GM12864 (cell line): ENCODE measurements around the gene AKAP13.
"Not testable (repeated sequence)": the region's sequence is repeated elsewhere in the genome, so short reads cannot be mapped to it uniquely, and the experiment has no call there.

Source experiments
- DNase-seq: peaks from one replicate; pipeline ENCODE4 v3.0.0-alpha.2; 2011; ENCODE audit warnings: low read depth
- H3K4me3 ChIP-seq: 2 replicates; pipeline ENCODE4 v1.5.1; 2011; ENCODE audit warnings: mild to moderate bottlenecking, low read depth, low read length, control low read depth
- CTCF ChIP-seq: IDR thresholded peaks from 2 replicates; pipeline ENCODE4 v1.5.1; 2011; ENCODE audit warnings: low read depth, mild to moderate bottlenecking, moderate library complexity, low read length, control low read depth, inconsistent platforms; ENCODE audit errors: missing control alignments

AKAP13 gene

DNA sequence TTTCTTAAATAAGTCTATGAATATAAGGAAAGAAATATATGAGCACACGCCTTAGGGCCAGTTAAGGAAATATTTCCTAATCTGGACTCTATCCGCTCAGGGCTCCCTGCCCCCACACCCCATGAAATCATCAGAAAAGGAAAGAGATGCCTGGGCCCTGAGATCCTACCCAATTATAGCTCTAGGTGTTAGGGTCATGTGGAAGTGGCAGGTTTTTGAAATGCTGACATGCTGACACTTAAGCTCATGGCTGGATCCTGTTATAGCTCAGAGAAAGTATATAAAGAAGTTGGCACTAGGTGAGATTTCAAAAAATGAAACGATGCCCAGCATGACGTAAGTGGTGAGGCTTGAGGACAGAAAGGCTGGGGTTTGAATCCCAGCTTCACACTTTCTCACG is 43.5 kb upstream of the AKAP13 start:
- TF ChIP-seq CTCF: no peak
- no peak overlapping the region for H3K4me3 ChIP-seq
- DNase-seq: no peak

GRCh38 chr15:85337425-85338074 is 42.9 kb upstream of the AKAP13 start:
- H3K4me3 ChIP-seq: no peak overlapping the region
- no peak for TF ChIP-seq CTCF
- DNase-seq: no peak

GRCh38 chr15:85340321-85340665 is 40.1 kb upstream of the AKAP13 start:
- TF ChIP-seq CTCF: no peak
- no peak overlapping the region for H3K4me3 ChIP-seq
- no peak for DNase-seq

GRCh38 chr15:85340852-85341251 is 39.6 kb upstream of the AKAP13 start:
- TF ChIP-seq CTCF: no peak
- no peak overlapping the region for H3K4me3 ChIP-seq
- DNase-seq: no peak

- DNase-seq, H3K4me3 ChIP-seq: not testable (repeated sequence)
Observed at GRCh38 chr15:85342163-85342562, 38.2 kb upstream of the AKAP13 start.

DNA sequence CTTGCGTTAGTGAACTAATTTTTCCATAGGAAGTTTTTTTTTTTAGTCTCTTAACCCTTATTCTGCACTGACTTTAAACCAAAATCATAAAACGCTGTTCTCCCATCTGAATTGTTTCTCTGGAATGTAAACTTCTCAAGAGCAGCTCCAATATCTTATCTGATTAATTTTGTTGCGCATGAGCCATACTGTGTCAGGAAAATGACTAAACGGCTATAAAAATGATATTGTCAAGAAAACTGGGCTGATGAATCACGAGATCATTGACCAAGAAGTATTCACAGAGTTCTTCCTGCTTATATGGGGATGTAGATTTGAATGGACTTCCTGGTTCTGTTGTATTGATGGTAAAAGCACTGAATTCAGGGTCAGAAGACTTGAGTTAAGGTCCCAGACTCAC is 37.0 kb upstream of the AKAP13 start:
- not testable (repeated sequence) for DNase-seq, H3K4me3 ChIP-seq

- H3K4me3 ChIP-seq, DNase-seq: not testable (repeated sequence)
Observed at GRCh38 chr15:85344241-85344640, 36.2 kb upstream of the AKAP13 start.

DNA sequence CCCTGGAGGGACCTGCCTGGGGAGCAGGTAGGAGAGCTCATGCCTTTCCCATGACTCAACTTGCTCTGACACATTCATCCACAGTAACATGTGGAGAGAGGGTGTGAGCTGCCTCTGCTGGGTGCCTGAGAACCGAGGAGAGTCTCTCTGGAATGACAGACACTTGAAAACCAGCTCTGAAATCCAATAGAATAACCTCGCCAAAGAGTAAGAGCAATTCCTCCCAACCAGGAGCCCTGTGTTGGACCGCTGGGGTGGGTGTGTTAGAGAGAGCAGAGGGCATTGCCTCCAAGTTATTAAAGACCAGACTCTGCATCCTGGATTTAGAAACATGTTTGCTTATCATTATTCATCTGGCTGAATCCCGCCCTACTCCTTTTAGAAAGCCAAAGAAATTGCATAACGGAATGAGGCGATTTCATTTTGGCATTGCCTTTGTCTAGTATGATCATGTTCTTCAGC is 35.7 kb upstream of the AKAP13 start:
- not testable (repeated sequence) for H3K4me3 ChIP-seq, DNase-seq

- not testable (repeated sequence) for H3K4me3 ChIP-seq, DNase-seq
Observed at GRCh38 chr15:85345196-85345918, 35.0 kb upstream of the AKAP13 start.

- DNase-seq, H3K4me3 ChIP-seq: not testable (repeated sequence)
Observed at GRCh38 chr15:85346462-85347084, 33.8 kb upstream of the AKAP13 start.

DNA sequence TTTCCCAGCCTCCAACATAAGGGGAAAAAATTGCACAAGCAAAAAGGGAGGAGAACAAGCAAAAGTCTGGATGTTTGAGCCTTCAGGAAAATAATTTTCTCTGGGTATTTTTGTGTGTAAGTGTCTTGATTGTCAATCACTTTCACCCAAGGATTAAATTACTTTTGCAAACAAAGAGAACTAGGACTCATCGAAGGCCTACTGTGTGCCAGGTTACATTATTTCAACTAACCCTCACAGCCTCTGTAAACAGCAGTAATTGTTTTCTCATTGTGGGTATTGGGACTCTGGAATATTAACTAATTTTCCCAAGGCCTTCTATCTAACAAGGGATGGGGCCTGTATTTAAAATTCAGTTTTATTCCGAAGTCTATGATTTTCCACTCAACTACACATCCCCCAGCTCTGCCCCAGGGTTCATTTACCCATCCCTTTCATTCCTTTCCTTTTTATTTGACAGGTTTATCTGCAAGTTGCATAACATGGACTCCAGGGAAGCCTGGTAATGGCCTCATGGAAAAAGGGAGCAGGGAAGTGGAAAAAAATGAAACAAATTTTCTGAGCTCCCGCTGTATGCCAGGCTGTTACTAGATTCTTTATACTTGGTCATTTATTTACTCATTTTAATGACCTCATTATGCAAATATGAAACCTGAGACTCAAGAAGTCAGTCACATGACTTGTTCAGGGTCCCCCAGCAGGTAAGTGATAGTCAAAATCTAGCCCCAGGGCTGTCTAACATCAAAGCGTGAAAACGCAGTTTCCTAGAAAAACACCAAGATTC is 32.9 kb upstream of the AKAP13 start:
- H3K4me3 ChIP-seq, DNase-seq: not testable (repeated sequence)

DNA sequence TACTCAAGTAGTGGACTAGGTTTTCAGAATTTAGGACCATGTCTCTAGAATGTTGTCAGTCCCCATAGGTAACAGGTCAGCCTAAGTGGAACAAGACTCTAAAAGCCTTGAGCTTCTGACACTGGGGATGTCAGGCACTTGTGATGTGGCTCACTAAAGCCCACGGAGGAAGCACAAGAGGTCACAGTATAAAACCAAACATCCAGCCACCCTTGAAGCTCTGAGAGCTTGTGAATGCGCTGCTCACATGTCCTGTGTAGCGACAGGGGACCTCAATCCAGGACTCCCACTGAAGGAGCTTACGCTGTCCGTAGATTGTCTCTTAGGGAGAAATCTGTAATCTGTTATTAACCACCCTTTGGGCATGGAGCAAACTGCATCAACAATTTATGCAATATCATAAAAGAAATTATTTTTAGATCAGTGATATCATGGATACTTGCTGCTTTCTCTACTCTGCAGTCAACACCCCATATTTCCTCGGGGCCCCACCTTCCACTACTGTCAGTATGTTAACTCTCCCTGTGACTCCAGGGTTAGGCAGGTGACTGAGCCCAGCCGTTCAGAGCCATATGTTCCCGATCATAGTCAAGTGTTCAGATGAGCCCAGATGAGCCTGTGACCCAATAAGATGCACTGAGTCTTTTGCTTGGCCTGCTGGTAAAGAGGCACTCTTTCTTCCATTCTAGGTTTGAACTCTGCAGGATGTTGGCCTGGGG is 32.2 kb upstream of the AKAP13 start:
- DNase-seq, H3K4me3 ChIP-seq: not testable (repeated sequence)

DNA sequence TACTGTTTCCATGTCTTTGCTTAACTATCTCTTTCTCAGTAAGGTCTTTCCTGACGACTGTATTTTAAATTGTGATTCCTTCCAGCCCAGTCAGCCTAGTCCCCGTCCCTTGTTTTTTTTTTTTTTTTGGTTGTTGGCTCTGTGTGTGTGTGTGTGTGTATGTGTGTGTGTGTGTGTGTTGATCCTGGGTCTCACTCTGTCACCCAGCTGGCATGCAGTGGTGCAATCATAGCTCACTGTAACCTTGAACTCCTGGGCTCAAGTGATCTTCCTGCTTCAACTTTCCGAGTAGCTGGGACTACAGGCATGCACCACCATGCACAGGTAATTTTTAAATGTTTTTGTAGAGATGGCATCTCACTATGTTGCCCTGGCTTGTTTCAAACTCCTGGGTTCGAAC is 31.3 kb upstream of the AKAP13 start:
- not testable (repeated sequence) for H3K4me3 ChIP-seq, DNase-seq
